ENCODE measurements around the gene S100A8.
A peak's percentile ranks its signal among the peaks of the same experiment; 100 is the strongest.

Gene S100A8

DNA sequence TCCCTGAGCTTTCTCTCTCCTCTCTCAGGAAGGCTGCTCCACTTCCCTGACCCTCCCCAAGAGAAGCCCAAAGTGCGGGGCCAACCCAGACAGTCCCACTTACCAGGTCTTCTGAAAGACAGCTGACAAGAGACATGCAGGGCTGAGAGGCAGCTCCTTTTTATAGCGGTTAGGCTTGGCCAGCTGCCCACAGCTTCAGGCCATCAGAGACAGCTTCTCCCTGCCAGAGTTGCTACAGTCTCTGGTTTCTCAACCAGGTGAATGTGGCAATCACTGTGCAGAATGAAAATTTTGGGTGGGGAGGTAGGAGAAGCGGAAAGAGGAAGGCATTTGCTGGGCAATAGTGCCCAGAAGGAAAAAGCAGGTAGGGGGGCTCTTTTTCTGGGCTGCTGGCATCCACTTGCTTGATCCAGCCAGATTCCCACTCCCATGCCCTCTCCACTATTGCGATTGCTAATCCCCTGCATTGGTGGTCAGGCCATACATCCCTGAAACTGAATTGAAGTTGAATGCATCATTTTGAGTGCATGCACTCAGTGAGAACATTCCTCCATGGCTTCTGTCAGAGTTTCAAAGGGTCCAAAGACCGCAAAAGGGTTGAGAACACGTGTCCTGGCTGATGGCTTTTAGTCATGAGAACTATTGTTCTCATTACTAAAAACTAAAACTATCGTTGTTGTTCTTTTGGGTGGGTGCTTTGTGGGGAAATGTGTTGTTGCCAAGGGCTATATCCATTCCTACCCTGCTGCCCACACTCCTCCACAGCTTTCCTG lies at the start of gene S100A8:
TSS of gene S100A8 (minus strand) at position 136 of the 773 bp plus-strand sequence. CDS start 538 bp downstream, outside the sequence.
- peak; percentile 28 for DNase-seq (ENCODE audit: low read depth)

DNA sequence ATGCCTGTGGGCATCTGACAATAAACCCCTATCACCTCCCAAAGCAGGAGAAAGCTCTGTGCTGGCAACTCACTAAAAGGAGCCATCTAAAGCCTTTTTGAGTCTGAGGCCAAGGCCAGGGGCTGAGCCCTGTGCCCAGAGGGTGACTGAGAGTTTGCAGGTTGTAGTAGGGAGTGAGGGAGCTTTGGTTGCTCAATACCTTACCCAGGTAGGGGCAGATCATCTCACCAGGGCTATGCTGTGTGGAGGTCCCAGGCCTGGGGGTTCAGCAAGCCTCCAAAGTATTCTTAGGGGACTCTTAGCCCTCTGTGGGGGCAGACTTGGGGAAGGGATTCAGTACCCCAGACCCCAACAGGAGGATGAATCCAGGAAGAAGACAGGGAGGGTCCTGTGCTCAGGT lies 48.4 kb upstream of the S100A8 start:
- H3K4me3 ChIP-seq (ENCODE audit: low read depth, low read length), result no peak overlapping the region
- TF ChIP-seq, protein P1, sequence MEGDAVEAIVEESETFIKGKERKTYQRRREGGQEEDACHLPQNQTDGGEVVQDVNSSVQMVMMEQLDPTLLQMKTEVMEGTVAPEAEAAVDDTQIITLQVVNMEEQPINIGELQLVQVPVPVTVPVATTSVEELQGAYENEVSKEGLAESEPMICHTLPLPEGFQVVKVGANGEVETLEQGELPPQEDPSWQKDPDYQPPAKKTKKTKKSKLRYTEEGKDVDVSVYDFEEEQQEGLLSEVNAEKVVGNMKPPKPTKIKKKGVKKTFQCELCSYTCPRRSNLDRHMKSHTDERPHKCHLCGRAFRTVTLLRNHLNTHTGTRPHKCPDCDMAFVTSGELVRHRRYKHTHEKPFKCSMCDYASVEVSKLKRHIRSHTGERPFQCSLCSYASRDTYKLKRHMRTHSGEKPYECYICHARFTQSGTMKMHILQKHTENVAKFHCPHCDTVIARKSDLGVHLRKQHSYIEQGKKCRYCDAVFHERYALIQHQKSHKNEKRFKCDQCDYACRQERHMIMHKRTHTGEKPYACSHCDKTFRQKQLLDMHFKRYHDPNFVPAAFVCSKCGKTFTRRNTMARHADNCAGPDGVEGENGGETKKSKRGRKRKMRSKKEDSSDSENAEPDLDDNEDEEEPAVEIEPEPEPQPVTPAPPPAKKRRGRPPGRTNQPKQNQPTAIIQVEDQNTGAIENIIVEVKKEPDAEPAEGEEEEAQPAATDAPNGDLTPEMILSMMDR (IDR thresholded peaks at IDR 0.05; ENCODE audit: control insufficient read depth, extremely low read depth, insufficient read depth), result no peak

More for the DNA sequence above, at the start of gene S100A8:
- no peak within 1 kb of the TSS for H3K4me3 ChIP-seq (ENCODE audit: low read depth, low read length)
- TF ChIP-seq, protein P1 (IDR thresholded peaks at IDR 0.05; ENCODE audit: control insufficient read depth, extremely low read depth, insufficient read depth), result no peak

DNA sequence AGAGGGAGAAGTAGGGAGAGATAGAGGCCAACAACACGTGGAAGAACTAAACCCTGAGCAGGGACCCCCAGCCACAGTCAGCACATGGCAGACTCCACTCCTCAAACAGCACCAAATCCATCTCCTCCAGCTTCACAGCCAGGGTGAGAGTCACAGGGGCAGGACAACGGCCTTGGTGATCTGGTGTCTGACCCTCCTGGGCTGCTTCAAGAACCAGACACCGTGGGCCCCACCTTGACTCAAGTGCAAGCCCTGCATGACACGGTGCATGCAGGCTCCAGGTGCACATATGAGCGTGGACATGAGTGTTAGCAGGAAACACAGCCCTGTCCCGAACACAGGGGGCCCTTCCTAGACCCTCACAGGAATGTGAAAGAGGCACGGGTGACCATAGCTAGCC lies 47.7 kb upstream of the S100A8 start:
- TF ChIP-seq, protein P1 (IDR thresholded peaks at IDR 0.05; ENCODE audit: control insufficient read depth, extremely low read depth, insufficient read depth), result no peak
- no peak for DNase-seq (ENCODE audit: low read depth)
- H3K4me3 ChIP-seq (ENCODE audit: low read depth, low read length), result no peak overlapping the region

More for the DNA sequence above, 48.4 kb upstream of the S100A8 start:
- DNase-seq (ENCODE audit: low read depth), result no peak

DNA sequence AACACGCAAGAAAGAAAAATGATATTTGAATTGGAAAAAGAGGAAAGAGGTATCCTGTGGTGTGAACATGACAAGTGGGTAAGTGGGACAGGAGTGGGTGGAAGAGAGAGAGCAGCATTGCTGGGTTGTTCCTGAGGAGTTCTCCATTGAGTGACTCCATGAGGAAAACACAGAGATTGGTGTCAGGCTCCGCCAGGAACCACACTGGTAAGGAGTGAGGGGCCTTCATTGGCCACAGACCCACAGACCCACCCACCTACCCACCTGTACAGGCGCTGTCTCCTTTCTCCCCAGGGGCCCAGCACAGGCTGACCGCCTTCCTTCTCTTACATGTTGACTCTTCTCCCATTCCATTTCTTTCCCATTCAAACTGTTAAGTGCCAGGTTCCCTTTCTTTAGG lies 46.4 kb upstream of the S100A8 start:
- no peak for DNase-seq (ENCODE audit: low read depth)
- no peak overlapping the region for H3K4me3 ChIP-seq (ENCODE audit: low read depth, low read length)
- TF ChIP-seq, protein P1 (IDR thresholded peaks at IDR 0.05; ENCODE audit: control insufficient read depth, extremely low read depth, insufficient read depth), result no peak

DNA sequence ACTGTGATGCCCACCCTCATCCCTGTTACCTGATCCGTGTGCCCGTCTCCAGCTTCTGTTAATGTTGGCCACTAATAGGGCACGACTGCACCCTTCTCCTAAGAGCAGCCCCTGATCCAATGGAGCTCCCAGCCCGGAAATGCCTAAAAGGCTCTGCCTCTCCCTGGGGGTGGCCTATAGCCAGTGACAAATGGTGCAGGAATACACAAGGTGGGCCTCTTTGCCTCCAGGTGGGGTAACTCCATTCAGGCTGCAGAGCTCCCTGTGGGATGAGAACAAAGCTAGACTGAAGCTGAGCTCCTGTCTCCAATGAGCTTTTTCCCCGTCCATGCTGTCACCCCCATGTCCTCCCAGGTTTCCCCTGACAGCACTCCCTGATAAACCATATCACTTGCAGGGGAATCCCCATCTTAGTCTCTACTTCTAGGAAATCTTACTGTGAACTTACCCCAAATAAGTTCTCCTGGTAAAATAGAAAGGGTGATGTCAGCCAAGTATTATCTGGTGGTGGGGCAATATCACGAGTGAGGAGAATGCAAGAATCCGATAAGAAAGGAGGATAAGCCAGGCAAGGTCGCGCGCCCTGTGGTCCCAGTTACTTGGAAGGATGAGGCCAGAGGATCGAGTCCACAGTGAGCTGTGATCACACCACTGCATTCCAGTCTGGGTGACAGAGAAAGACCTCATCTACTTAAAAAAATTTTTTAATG lies 44.0 kb upstream of the S100A8 start:
- TF ChIP-seq, protein P1 (IDR thresholded peaks at IDR 0.05; ENCODE audit: control insufficient read depth, extremely low read depth, insufficient read depth), result no peak
- no peak for DNase-seq (ENCODE audit: low read depth)
- H3K4me3 ChIP-seq (ENCODE audit: low read depth, low read length), result no peak overlapping the region

DNA sequence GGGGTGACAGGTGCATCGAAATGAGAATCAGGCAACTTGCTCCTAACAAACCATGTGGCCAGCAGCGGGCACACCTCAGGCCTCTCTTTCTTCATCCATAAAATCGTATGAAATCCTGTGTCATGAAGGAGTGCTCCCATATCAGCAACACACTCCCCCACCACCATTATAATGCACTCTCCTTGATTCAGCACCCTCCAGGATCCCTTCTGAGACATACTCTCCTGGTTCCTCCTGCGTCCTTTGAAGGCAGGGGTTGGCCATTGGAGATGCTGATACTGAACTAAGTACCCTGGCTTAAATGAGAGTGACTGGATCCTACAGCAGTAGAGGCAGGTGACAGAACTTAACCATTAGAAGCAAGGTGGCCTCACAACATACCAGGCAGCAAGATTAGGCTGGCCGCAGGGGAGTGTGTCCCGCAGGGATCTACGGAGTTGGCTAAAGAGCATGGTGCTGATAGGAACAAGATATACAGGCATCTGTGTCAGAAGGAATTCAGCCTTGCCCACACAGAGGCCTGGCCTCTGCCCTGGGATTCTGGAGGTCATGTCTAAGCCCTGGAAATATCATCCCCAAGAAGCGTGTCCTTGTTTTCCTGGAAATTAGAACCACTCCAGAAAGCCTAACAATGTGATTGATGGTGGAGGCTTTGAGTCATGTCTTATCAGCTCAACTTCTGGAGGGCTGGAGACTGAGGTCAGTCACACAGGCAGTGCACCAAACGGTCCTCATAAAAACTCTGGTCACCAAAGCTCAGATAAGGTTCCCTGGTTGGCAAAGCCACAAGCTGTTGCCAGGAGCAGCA lies 42.2 kb upstream of the S100A8 start:
- TF ChIP-seq, protein P1 (IDR thresholded peaks at IDR 0.05; ENCODE audit: control insufficient read depth, extremely low read depth, insufficient read depth), result no peak
- DNase-seq (ENCODE audit: low read depth), result no peak
- H3K4me3 ChIP-seq (ENCODE audit: low read depth, low read length), result no peak overlapping the region
